Measurements from ENCODE around the gene FGGY.

DNA sequence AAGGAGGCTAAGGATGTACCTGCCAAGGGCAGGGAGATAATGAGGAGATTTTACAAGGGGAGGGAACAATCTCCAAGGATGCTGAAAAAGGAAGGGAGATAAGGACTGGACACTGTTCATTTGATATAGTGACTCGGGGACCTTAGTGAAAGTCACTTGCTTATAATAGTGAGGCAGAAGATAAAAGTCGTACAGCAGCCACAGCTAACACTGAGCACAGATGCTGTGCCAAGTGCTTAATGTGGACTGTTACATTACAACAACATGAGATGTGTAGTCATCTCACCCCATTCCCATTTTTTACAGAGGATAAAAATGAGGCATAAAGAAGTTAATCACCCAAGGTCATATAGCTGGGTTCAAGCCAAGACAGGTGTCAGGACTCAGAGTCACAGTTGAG, 181.9 kb downstream of the FGGY start:
- TF ChIP-seq, protein P1, sequence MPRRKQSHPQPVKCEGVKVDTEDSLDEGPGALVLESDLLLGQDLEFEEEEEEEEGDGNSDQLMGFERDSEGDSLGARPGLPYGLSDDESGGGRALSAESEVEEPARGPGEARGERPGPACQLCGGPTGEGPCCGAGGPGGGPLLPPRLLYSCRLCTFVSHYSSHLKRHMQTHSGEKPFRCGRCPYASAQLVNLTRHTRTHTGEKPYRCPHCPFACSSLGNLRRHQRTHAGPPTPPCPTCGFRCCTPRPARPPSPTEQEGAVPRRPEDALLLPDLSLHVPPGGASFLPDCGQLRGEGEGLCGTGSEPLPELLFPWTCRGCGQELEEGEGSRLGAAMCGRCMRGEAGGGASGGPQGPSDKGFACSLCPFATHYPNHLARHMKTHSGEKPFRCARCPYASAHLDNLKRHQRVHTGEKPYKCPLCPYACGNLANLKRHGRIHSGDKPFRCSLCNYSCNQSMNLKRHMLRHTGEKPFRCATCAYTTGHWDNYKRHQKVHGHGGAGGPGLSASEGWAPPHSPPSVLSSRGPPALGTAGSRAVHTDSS (tag by site-specific recombination; IDR thresholded peaks at IDR 0.05): no peak
- TF ChIP-seq GLI4 (tag by site-specific recombination; IDR thresholded peaks at IDR 0.05): no peak

Measured in HEK293 (cell line).